Activated CD4-positive, alpha-beta memory T cell treated with anti-CD3 and anti-CD28 coated beads for 36 hours (primary cell): ENCODE data around the gene CAMK2D. TPM values are rescaled to one million over a fixed set of nuclear protein-coding genes. Genes with fewer than 3 reads are reported as not detected.
A peak's percentile ranks its signal among the peaks of the same experiment; 100 is the strongest.

Source experiments
- CTCF ChIA-PET: fragments of 350-600 bp; sonication (Branson Sonifier 250); formaldehyde crosslinking; loops from one replicate; lab custom pipeline; 2021; ENCODE audit warnings: antibody characterized with exemption, inconsistent platforms; lab: Charles Lee
- POLR2A ChIA-PET: fragments of 350-600 bp; sonication (Branson Sonifier 250); formaldehyde crosslinking; loops from one replicate; lab custom pipeline; 2021; ENCODE audit warnings: antibody characterized with exemption; lab: Charles Lee
- DNase-seq: peaks from one replicate; pipeline ENCODE4 v3.0.0-alpha.2; 2020
- H3K27ac Mint-ChIP-seq: one replicate; pipeline ENCODE4 v1.8.0; 2021; ENCODE audit warnings: mixed read lengths
- H3K27me3 Mint-ChIP-seq: one replicate; pipeline ENCODE4 v1.8.0; 2021; ENCODE audit warnings: mixed read lengths
- H3K36me3 Mint-ChIP-seq: one replicate; pipeline ENCODE4 v1.8.0; 2021; ENCODE audit warnings: mixed read lengths
- H3K4me1 Mint-ChIP-seq: one replicate; pipeline ENCODE4 v1.8.0; 2021; ENCODE audit warnings: low read depth, mixed read lengths
- H3K4me3 Mint-ChIP-seq: one replicate; pipeline ENCODE4 v1.8.0; 2021; ENCODE audit warnings: mild to moderate bottlenecking, mixed read lengths
- H3K9me3 Mint-ChIP-seq: one replicate; pipeline ENCODE4 v1.8.0; 2021; ENCODE audit warnings: mixed read lengths
- intact Hi-C: fragments of 100-400 bp; cut with micrococcal nuclease; formaldehyde crosslinking; loops from one replicate; pipeline ENCODE4 v1.15.1; 2023
- total RNA-seq, 2 experiments: library from RNA; stranded (reverse); gene quantifications; one replicate each; pipeline ENCODE4 v1.2.3, GENCODE V29; 2021

The CAMK2D gene
- total RNA-seq, 2 experiments from 2014 or later = 82.5 to 82.9 TPM

- intact Hi-C loops = no loop called here
- CTCF ChIA-PET = interaction anchor here (0.8 kb wide), 1 partner anchor 10 kb away, joined by 3 read pairs; no protein-coding TSS in a partner anchor
- peaks cover 21% of the 10 kb centered on the region for H3K4me1 Mint-ChIP-seq
Measured at GRCh38 chr4:113457121-113457520, 304.4 kb downstream of the CAMK2D start.

GRCh38 chr4:113455061-113455460 is 306.5 kb downstream of the CAMK2D start:
- intact Hi-C loops = no loop called here
- Mint-ChIP-seq H3K36me3 (peaks cover 39% of the 10 kb centered on the region), H3K4me1 (peaks cover 15% of the 10 kb centered on the region), H3K4me3 (no peak overlapping the region), H3K27me3 (no peaks in the 10 kb centered on the region), H3K27ac (no peak overlapping the region), H3K9me3 (no peaks in the 10 kb centered on the region)
- ChIA-PET POLR2A (no interaction called here), CTCF (interaction anchor here (1.2 kb wide), 1 partner anchor 12 kb away, joined by 3 read pairs; no protein-coding TSS in a partner anchor)
- no peak for DNase-seq

More at GRCh38 chr4:113457121-113457520, 304.4 kb downstream of the CAMK2D start:
- no peaks in the 10 kb centered on the region for H3K27me3 Mint-ChIP-seq
- no peak for DNase-seq
- POLR2A ChIA-PET = no interaction called here
- H3K36me3 Mint-ChIP-seq = peaks cover 43% of the 10 kb centered on the region
- H3K9me3 Mint-ChIP-seq = no peaks in the 10 kb centered on the region
- no peak overlapping the region for H3K4me3 Mint-ChIP-seq
- no peak overlapping the region for H3K27ac Mint-ChIP-seq

GRCh38 chr4:113452868-113453620 is 308.5 kb downstream of the CAMK2D start:
- H3K9me3 Mint-ChIP-seq = no peaks in the 10 kb centered on the region
- ChIA-PET CTCF (no interaction called here), POLR2A (no interaction called here)
- no peak overlapping the region for H3K4me3 Mint-ChIP-seq
- intact Hi-C loops = no loop called here
- H3K27ac Mint-ChIP-seq = peak overlapping the region; percentile 44
- no peaks in the 10 kb centered on the region for H3K27me3 Mint-ChIP-seq
- H3K4me1 Mint-ChIP-seq = peaks cover 15% of the 10 kb centered on the region
- peaks cover 30% of the 10 kb centered on the region for H3K36me3 Mint-ChIP-seq
- DNase-seq = no peak

DNA sequence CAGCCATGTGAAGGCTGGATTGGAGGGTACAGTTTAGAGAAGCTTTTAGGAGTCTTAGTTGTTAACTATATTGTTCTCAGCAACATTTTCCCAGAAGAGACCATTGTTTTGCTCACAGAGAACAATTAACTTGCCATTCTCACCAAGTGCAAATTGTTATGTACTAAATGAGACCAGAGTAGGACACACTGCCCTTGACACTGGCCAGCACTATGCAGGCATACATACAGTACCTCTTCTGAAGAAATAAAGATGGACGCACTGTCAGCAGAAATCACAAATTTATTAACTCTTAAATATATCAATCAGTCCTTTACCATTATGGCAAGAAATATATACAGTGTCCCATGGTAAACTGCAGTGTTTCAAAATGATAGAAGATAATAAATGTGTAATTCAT is 309.4 kb downstream of the CAMK2D start:
- H3K4me3 Mint-ChIP-seq = no peak overlapping the region
- peaks cover under 1% of the 10 kb centered on the region for H3K9me3 Mint-ChIP-seq
- H3K27ac Mint-ChIP-seq = no peak overlapping the region
- H3K36me3 Mint-ChIP-seq = peaks cover 26% of the 10 kb centered on the region
- POLR2A ChIA-PET = no interaction called here
- intact Hi-C loops = no loop called here
- H3K4me1 Mint-ChIP-seq = peaks cover 15% of the 10 kb centered on the region
- H3K27me3 Mint-ChIP-seq = no peaks in the 10 kb centered on the region
- DNase-seq = no peak
- CTCF ChIA-PET = interaction anchor here (0.8 kb wide), 1 partner anchor 58 kb away, joined by 3 read pairs; no protein-coding TSS in a partner anchor

DNA sequence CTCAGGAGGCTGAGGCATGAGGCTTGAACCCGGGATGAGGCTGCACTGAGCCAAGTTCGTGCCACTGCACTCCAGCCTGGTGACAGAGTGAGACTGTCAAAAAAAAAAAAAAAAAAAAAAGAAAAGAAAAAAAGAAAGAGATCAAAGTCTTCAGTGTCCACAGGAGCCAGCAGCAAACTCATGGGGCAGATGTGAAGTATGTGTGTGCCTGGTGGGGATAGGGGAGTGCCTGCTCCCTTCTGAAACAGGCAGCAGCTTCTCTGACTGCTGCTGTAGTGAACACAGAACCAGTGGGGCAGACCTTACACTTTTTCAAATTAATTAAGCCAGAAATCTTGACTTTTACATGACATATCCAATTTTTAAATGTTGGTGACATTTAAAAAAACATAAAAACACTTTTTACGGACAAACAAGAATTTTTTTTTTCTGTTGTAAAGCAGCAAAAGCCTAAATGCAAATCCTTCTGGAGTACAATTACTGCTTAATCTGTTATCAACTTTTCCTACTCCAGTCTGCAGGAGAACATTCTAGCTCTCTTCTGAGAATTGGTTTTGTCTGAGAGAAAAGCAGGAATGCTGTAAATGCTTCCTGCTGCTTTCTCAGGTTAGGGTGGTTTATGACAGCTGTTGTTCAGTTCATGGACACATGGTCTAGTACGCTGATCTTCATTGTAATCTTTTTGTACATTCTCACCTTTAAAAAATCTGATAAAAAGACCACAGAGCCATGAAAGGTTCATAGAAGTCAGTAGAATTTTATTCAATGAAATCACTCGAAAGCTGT is 311.1 kb downstream of the CAMK2D start:
- H3K4me3 Mint-ChIP-seq = no peak overlapping the region
- CTCF ChIA-PET = interaction anchor here (0.7 kb wide), 1 partner anchor 752 kb away, joined by 3 read pairs; no protein-coding TSS in a partner anchor
- H3K9me3 Mint-ChIP-seq = peaks cover 6% of the 10 kb centered on the region
- H3K27ac Mint-ChIP-seq = no peak overlapping the region
- peaks cover 25% of the 10 kb centered on the region for H3K4me1 Mint-ChIP-seq
- POLR2A ChIA-PET = interaction anchor here (0.6 kb wide), 1 partner anchor 9 kb away, joined by 3 read pairs; no protein-coding TSS in a partner anchor
- H3K36me3 Mint-ChIP-seq = peaks cover 15% of the 10 kb centered on the region
- no peak for DNase-seq
- intact Hi-C loops = no loop called here
- no peaks in the 10 kb centered on the region for H3K27me3 Mint-ChIP-seq

DNA sequence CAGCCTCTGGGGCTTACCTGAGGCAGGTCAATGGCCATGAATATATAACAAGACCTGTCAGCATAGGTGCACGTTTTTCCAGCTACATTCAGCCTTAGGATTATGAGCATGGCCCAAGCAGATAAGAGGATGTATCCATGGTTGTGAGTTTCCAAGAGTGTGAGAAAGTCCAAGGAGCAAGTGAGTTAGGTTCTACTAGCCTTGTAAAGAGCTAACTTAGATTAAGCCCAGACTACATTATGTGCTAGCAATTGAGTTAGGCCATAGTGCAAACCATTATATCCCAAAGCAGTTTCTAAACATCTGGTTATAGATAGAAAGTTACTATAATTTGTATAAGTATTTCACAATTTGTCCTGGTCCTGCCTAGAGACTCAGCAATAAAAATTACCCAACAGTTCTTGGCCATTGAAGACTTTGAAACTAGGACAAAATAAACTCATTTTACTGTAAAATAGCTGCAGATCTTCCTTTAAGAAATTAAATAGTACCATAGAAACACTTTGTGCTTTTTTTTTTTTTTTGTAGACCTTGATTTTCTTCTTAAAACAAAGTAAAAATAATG is 312.0 kb downstream of the CAMK2D start:
- no peak for DNase-seq
- ChIA-PET POLR2A (interaction anchor here (1.6 kb wide), 1 partner anchor 26 kb away, joined by 4 read pairs; no protein-coding TSS in a partner anchor), CTCF (no interaction called here)
- intact Hi-C loops = loop anchor here (5.0 kb wide), 1 partner anchor 373 kb away; no protein-coding TSS in a partner anchor
- Mint-ChIP-seq H3K4me3 (no peak overlapping the region), H3K27me3 (no peaks in the 10 kb centered on the region), H3K36me3 (peaks cover 14% of the 10 kb centered on the region), H3K4me1 (peaks cover 32% of the 10 kb centered on the region), H3K27ac (no peak overlapping the region), H3K9me3 (peaks cover 6% of the 10 kb centered on the region)

DNA sequence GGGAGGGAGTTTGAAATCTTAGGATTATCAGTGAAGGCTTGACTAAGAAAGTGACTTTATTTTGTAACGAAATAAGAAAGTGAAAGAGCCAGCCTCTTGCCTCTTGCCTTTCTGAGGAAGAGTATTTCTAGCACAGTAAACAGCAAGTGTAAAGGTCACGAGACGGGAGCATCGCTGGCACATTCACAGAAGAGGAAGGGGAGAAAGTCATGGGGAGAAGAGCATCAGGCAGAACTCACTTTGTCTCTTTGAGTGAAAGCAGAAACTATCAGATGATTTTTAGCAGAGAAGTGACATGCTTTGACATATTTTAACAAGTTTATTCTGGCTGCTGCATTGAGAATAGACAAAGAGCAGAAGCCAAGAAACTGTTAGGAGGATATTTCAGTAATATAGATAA is 313.8 kb downstream of the CAMK2D start:
- H3K4me3 Mint-ChIP-seq = no peak overlapping the region

GRCh38 chr4:113447061-113447460 is 314.5 kb downstream of the CAMK2D start:
- H3K4me3 Mint-ChIP-seq = no peak overlapping the region
- no peaks in the 10 kb centered on the region for H3K27me3 Mint-ChIP-seq
- POLR2A ChIA-PET = interaction anchor here (1.4 kb wide), 1 partner anchor 21 kb away, joined by 3 read pairs; no protein-coding TSS in a partner anchor
- H3K36me3 Mint-ChIP-seq = peaks cover 7% of the 10 kb centered on the region
- H3K4me1 Mint-ChIP-seq = peaks cover 26% of the 10 kb centered on the region
- CTCF ChIA-PET = interaction anchor here (0.8 to 1.5 kb wide), 2 partner anchors 21 to 100 kb away, joined by 3 read pairs; no protein-coding TSS in a partner anchor
- H3K9me3 Mint-ChIP-seq = peaks cover 6% of the 10 kb centered on the region
- H3K27ac Mint-ChIP-seq = peak overlapping the region; percentile 26
- no peak for DNase-seq
- intact Hi-C loops = loop anchor here (1.0 to 5.0 kb wide), 3 partner anchors 27 to 375 kb away; no protein-coding TSS in a partner anchor

More for the DNA sequence above, 313.8 kb downstream of the CAMK2D start:
- Mint-ChIP-seq H3K9me3 (peaks cover 6% of the 10 kb centered on the region), H3K27me3 (no peaks in the 10 kb centered on the region), H3K27ac (no peak overlapping the region), H3K4me1 (peaks cover 26% of the 10 kb centered on the region), H3K36me3 (peaks cover 7% of the 10 kb centered on the region)
- peak; percentile 55 for DNase-seq
- intact Hi-C loops = loop anchor here (1.0 to 5.0 kb wide), 3 partner anchors 27 to 375 kb away; no protein-coding TSS in a partner anchor
- CTCF ChIA-PET = no interaction called here
- POLR2A ChIA-PET = no interaction called here

- H3K4me3 Mint-ChIP-seq = no peak overlapping the region
- H3K4me1 Mint-ChIP-seq = peaks cover 26% of the 10 kb centered on the region
- H3K27ac Mint-ChIP-seq = peak overlapping the region; percentile 64
- intact Hi-C loops = loop anchor here (1.0 to 5.0 kb wide), 5 partner anchors 91 to 376 kb away; no protein-coding TSS in a partner anchor
- ChIA-PET POLR2A (interaction anchor here (1.4 kb wide), 1 partner anchor 22 kb away, joined by 3 read pairs; no protein-coding TSS in a partner anchor), CTCF (interaction anchor here (1.5 kb wide), 1 partner anchor 22 kb away, joined by 3 read pairs; no protein-coding TSS in a partner anchor)
- DNase-seq = peak; percentile 15
- H3K36me3 Mint-ChIP-seq = peaks cover 3% of the 10 kb centered on the region
- no peaks in the 10 kb centered on the region for H3K27me3 Mint-ChIP-seq
- H3K9me3 Mint-ChIP-seq = peaks cover 6% of the 10 kb centered on the region
Measured at GRCh38 chr4:113446019-113446418, 315.5 kb downstream of the CAMK2D start.

- peaks cover 6% of the 10 kb centered on the region for H3K9me3 Mint-ChIP-seq
- intact Hi-C loops = loop anchor here (5.0 kb wide), 1 partner anchor 377 kb away; no protein-coding TSS in a partner anchor
- peak; percentile 19 for DNase-seq
- H3K27ac Mint-ChIP-seq = peak overlapping the region; percentile 64
- H3K4me1 Mint-ChIP-seq = peaks cover 26% of the 10 kb centered on the region
- H3K36me3 Mint-ChIP-seq = peaks cover 3% of the 10 kb centered on the region
- no peaks in the 10 kb centered on the region for H3K27me3 Mint-ChIP-seq
- POLR2A ChIA-PET = no interaction called here
- CTCF ChIA-PET = no interaction called here
- H3K4me3 Mint-ChIP-seq = no peak overlapping the region
Measured at GRCh38 chr4:113445286-113445685, 316.3 kb downstream of the CAMK2D start.

DNA sequence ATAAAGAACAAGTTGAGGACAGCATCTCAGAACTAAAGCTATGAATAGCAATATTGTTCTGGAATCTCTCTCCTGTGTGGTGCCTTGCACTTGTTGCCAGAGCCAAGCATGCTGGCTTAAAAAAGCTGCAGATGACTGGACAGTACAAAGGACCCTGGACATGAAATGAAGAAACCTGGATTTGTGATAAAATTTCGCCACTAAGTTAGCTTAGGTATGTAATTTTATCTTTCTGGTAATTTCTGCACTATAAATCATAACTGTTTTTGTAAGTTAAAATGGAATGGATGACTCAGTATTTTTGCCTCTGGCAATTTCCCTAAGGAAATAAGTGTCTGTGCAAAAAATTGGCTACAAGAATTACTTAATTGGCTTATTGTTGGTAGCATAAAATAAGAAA is 317.2 kb downstream of the CAMK2D start:
- Mint-ChIP-seq H3K4me3 (no peak overlapping the region), H3K27ac (no peak overlapping the region), H3K27me3 (no peaks in the 10 kb centered on the region), H3K9me3 (peaks cover 6% of the 10 kb centered on the region), H3K4me1 (peaks cover 26% of the 10 kb centered on the region), H3K36me3 (peaks cover 2% of the 10 kb centered on the region)
- ChIA-PET POLR2A (no interaction called here), CTCF (interaction anchor here (0.8 kb wide), 1 partner anchor 24 kb away, joined by 3 read pairs; no protein-coding TSS in a partner anchor)
- no peak for DNase-seq
- intact Hi-C loops = no loop called here
